HG03457 (cell line): ENCODE results near the gene DHX15.

Source experiments
- ATAC-seq: cut with Tn5 transposase; IDR thresholded peaks from one replicate; pipeline ENCODE4 v1.9.1; 2021; ENCODE audit warnings: moderate number of reproducible peaks; ENCODE audit not compliant: unreplicated experiment

DHX15 gene

DNA sequence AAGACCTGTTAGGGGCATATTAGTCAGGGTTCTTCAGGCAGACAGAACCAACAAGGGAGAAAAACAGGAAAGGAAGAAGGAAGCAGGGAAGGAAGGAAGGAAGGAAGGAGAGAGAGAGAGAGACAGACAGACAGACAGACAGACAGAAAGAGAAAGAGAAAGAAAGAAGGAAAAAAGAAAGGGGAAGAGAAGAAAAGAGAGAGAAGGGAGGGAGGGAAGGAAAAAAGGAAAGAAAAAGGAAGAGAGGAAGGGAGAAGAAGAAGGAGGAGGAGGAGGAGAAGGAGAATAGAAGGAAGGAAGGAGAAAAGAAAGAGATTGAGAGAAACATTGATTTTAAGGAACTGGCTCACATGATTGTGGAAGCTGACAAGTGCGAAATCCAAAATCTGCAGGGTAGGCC lies 89.0 kb downstream of the DHX15 start:
- no peak for ATAC-seq

GRCh38 chr4:24489870-24490269 lies 94.5 kb downstream of the DHX15 start:
- ATAC-seq: no peak

- ATAC-seq: peak; percentile 86
These were observed 95.8 kb downstream of the DHX15 start for GRCh38 chr4:24488399-24489164.

GRCh38 chr4:24482871-24483270 lies 101.5 kb downstream of the DHX15 start:
- no peak for ATAC-seq

GRCh38 chr4:24477919-24478318 lies 106.4 kb downstream of the DHX15 start:
- ATAC-seq: no peak
